HCT116 (cell line): Measurements from ENCODE around the gene STARD3. TPM values are rescaled to one million over a fixed set of nuclear protein-coding genes. Genes with fewer than 3 reads are reported as not detected.

Experiments used
- ATAC-seq: fragments of 200-7000 bp; cut with Tn5 transposase; 2 replicates; pipeline ENCODE4 v1.9.1; 2020; ENCODE audit warnings: mild to moderate bottlenecking, moderate library complexity
- BruUV-seq: library from RNA; stranded (reverse); fragments of 400-500 nt; replicated peaks from 2 replicates; lab custom pipeline; 2021; lab: Mats Ljungman, UMichigan
- CTCF ChIA-PET: fragments of 300-600 bp; sonication (Branson Sonifier 250); formaldehyde crosslinking; loops from one replicate; lab custom pipeline; 2021; ENCODE audit warnings: antibody characterized with exemption; lab: Charles Lee
- POLR2A ChIA-PET: fragments of 300-600, 350-600 bp; sonication (Branson Sonifier 250); formaldehyde crosslinking; loops from one replicate; lab custom pipeline; 2021; ENCODE audit warnings: antibody characterized with exemption; lab: Charles Lee
- RAD21 ChIA-PET, 2 experiments: fragments of 300-600 bp; sonication (Branson Sonifier 250); formaldehyde crosslinking; loops; one replicate each; lab custom pipeline; 2023; ENCODE audit warnings: low total read pairs in 2 of 2; ENCODE audit not compliant: uncharacterized antibody in 2 of 2, unreplicated experiment in 2 of 2, low non-redundant PET in 1 of 2; lab: Charles Lee
- DNase-seq: peaks from one replicate; pipeline ENCODE4 v3.0.0-alpha.2; 2010; ENCODE audit warnings: low read depth, low spot score
- H2AFZ ChIP-seq: fragments of 200-600 bp; shearing (Covaris generic), sonication (generic); 2 replicates; pipeline ENCODE4 v1.6.1; 2017; ENCODE audit warnings: low read depth, mixed run types, mixed read lengths, antibody characterized with exemption, low read length; ENCODE audit not compliant: poor library complexity, severe bottlenecking
- H3K27ac ChIP-seq: 2 replicates; pipeline ENCODE4 v1.5.1; 2012; ENCODE audit warnings: low read depth, low read length
- H3K27me3 ChIP-seq: fragments of 200-600 bp; sonication (generic); 2 replicates; pipeline ENCODE4 v1.6.1; 2016; ENCODE audit warnings: mixed run types, low read length, mixed read lengths; ENCODE audit not compliant: insufficient read depth
- H3K36me3 ChIP-seq, 2 experiments: fragments of 200-500 bp in 1 of 2; fragments of 200-600 bp in 1 of 2; sonication (Bioruptor generic) in 1 of 2; sonication (generic) in 1 of 2; 2 replicates each; pipeline versions ENCODE4 v1.5.1 to v1.6.1; 2014 to 2016; ENCODE audit warnings: low read length in 2 of 2, inconsistent platforms in 1 of 2, mixed read lengths in 1 of 2, mixed run types in 1 of 2; ENCODE audit not compliant: insufficient read depth in 2 of 2, control insufficient read depth in 1 of 2
- H3K4me1 ChIP-seq, 2 experiments: fragments of 200-600 bp in 1 of 2; sonication (generic) in 1 of 2; 2 replicates each; pipeline versions ENCODE4 v1.5.1 to v1.6.1; 2012 to 2017; ENCODE audit warnings: low read length in 2 of 2, inconsistent platforms in 1 of 2, mild to moderate bottlenecking in 1 of 2, mixed read lengths in 1 of 2, mixed run types in 1 of 2, moderate library complexity in 1 of 2; ENCODE audit not compliant: insufficient read depth in 2 of 2, control insufficient read depth in 1 of 2
- H3K4me2 ChIP-seq: fragments of 200-600 bp; sonication (generic); 2 replicates; pipeline ENCODE4 v1.6.1; 2017; ENCODE audit warnings: mixed run types, low read length, mixed read lengths
- H3K4me3 ChIP-seq, 2 experiments: fragments of 200-600 bp in 1 of 2; sonication (generic) in 1 of 2; replicated peaks in 1 of 2; 2 replicates each; pipeline ENCODE4 v1.5.1; 2011 to 2016; ENCODE audit warnings: low read length in 2 of 2, control low read depth in 1 of 2, low read depth in 1 of 2, mild to moderate bottlenecking in 1 of 2, mixed read lengths in 1 of 2, mixed run types in 1 of 2
- H3K79me2 ChIP-seq: fragments of 200-600 bp; sonication (generic); 2 replicates; pipeline ENCODE4 v1.6.1; 2017; ENCODE audit warnings: mild to moderate bottlenecking, mixed run types, low read length, moderate library complexity, mixed read lengths; ENCODE audit not compliant: insufficient read depth
- H3K9ac ChIP-seq: fragments of 200-600 bp; sonication (generic); 2 replicates; pipeline ENCODE4 v1.6.1; 2016; ENCODE audit warnings: low read length, mixed read lengths
- H3K9me2 ChIP-seq: fragments of 200-600 bp; sonication (generic), shearing (Covaris generic); 2 replicates; pipeline ENCODE4 v1.6.1; 2017; ENCODE audit warnings: mixed run types, mild to moderate bottlenecking, moderate library complexity; ENCODE audit not compliant: insufficient read depth
- H3K9me3 ChIP-seq, 2 experiments: fragments of 200-500 bp in 1 of 2; fragments of 200-600 bp in 1 of 2; sonication (Bioruptor generic) in 1 of 2; sonication (generic) in 1 of 2; 2 replicates each; pipeline ENCODE4 v1.6.1; 2014 to 2017; ENCODE audit warnings: low read length in 2 of 2, mixed read lengths in 2 of 2, inconsistent platforms in 1 of 2, low read depth in 1 of 2, mild to moderate bottlenecking in 1 of 2, mixed run types in 1 of 2, moderate library complexity in 1 of 2; ENCODE audit not compliant: control insufficient read depth in 1 of 2, insufficient read depth in 1 of 2
- H4K20me1 ChIP-seq: fragments of 200-600 bp; sonication (generic), shearing (Covaris generic); 2 replicates; pipeline ENCODE4 v1.6.1; 2017; ENCODE audit warnings: mixed run types, mild to moderate bottlenecking, moderate library complexity; ENCODE audit not compliant: insufficient read depth
- ATF3 ChIP-seq: IDR thresholded peaks from 2 replicates; pipeline ENCODE4 v1.6.1; 2012
- CEBPB ChIP-seq: IDR thresholded peaks from 2 replicates; pipeline ENCODE4 v1.6.1; 2012; ENCODE audit warnings: low read depth
- FOSL1 ChIP-seq: IDR thresholded peaks from 2 replicates; pipeline ENCODE4 v1.6.1; 2012; ENCODE audit warnings: low read depth
- MAX ChIP-seq: IDR thresholded peaks from 2 replicates; pipeline ENCODE4 v1.6.1; 2012
- POLR2AphosphoS5 ChIP-seq: IDR thresholded peaks from 2 replicates; pipeline ENCODE4 v1.6.1; 2011; ENCODE audit warnings: mild to moderate bottlenecking, low read depth, low read length, moderate library complexity
- RAD21 ChIP-seq: IDR thresholded peaks from 2 replicates; pipeline ENCODE4 v1.6.1; 2012; ENCODE audit warnings: low read depth, mild to moderate bottlenecking
- SP1 ChIP-seq: IDR thresholded peaks from 2 replicates; pipeline ENCODE4 v1.6.1; 2012; ENCODE audit warnings: low read depth
- SRF ChIP-seq: IDR thresholded peaks from 2 replicates; pipeline ENCODE4 v1.6.1; 2012; ENCODE audit warnings: low read depth
- TCF7L2 ChIP-seq: IDR thresholded peaks from 2 replicates; pipeline ENCODE4 v1.7.0; 2011; ENCODE audit warnings: borderline replicate concordance, inconsistent platforms; ENCODE audit not compliant: insufficient read depth, insufficient read length; ENCODE audit errors: extremely low read depth
- YY1 ChIP-seq: IDR thresholded peaks from 2 replicates; pipeline ENCODE4 v1.6.1; 2011; ENCODE audit warnings: low read length, low read depth, moderate library complexity, mild to moderate bottlenecking; ENCODE audit not compliant: insufficient replicate concordance; ENCODE audit errors: extremely low read depth
- intact Hi-C: fragments of 100-400 bp; cut with micrococcal nuclease; formaldehyde crosslinking; loops from 2 replicates; pipeline ENCODE4 v1.10.0; 2022
- total RNA-seq: library from RNA; stranded (reverse); gene quantifications from one replicate; pipeline ENCODE4 v1.2.1, GENCODE V29; 2021; ENCODE audit not compliant: unreplicated experiment

The STARD3 gene
- total RNA-seq, 1 experiment from 2014 or later = 73.9 TPM

GRCh38 chr17:39599004-39599664 is 37.8 kb upstream of the STARD3 start:
- H3K4me3 ChIP-seq = no peak overlapping the region
- no TSS peak for BruUV-seq
- H3K9me3 ChIP-seq = no peaks in the 10 kb centered on the region
- no peak for ATAC-seq
- H3K4me1 ChIP-seq = no peaks in the 10 kb centered on the region
- no peak for DNase-seq
- H2AFZ ChIP-seq = no peak overlapping the region
- H3K36me3 ChIP-seq = no peaks in the 10 kb centered on the region
- no peaks in the 10 kb centered on the region for H3K9me2 ChIP-seq
- H3K27me3 ChIP-seq = peaks cover 70% of the 10 kb centered on the region
- POLR2A ChIA-PET = no interaction called here
- CTCF ChIA-PET = interaction anchor here (1.3 kb wide), 1 partner anchor 23 kb away, joined by 5 read pairs; no protein-coding TSS in a partner anchor
- no peak overlapping the region for H3K9ac ChIP-seq
- H4K20me1 ChIP-seq = no peaks in the 10 kb centered on the region
- H3K79me2 ChIP-seq = no peaks in the 10 kb centered on the region
- H3K4me2 ChIP-seq = no peak overlapping the region
- RAD21 ChIA-PET = no interaction called here
- intact Hi-C loops = no loop called here
- TF ChIP-seq POLR2AphosphoS5 (no peak), FOSL1 (no peak), TCF7L2 (no peak), RAD21 (no peak), YY1 (no peak), MAX (no peak), CEBPB (no peak), ATF3 (no peak), SP1 (no peak)
- H3K27ac ChIP-seq = no peak overlapping the region

GRCh38 chr17:39599665-39600231 is 37.2 kb upstream of the STARD3 start:
- Histone ChIP-seq H3K27me3 (peaks cover 69% of the 10 kb centered on the region), H3K4me2 (no peak overlapping the region), H3K79me2 (no peaks in the 10 kb centered on the region), H4K20me1 (no peaks in the 10 kb centered on the region), H3K9me2 (no peaks in the 10 kb centered on the region), H3K36me3 (no peaks in the 10 kb centered on the region), H3K9ac (no peak overlapping the region), H2AFZ (no peak overlapping the region), H3K4me3 (no peak overlapping the region), H3K9me3 (no peaks in the 10 kb centered on the region), H3K27ac (no peak overlapping the region), H3K4me1 (no peaks in the 10 kb centered on the region)
- POLR2A ChIA-PET = no interaction called here
- TF ChIP-seq YY1 (no peak), SRF (no peak), ATF3 (no peak), FOSL1 (no peak), MAX (no peak), CEBPB (no peak)
- CTCF ChIA-PET = interaction anchor here (1.3 kb wide), 1 partner anchor 22 kb away, joined by 5 read pairs; no protein-coding TSS in a partner anchor
- intact Hi-C loops = no loop called here
- no peak for DNase-seq
- RAD21 ChIA-PET = no interaction called here
- ATAC-seq = no peak
- no TSS peak for BruUV-seq
